NCI-H1930 (cell line): ENCODE measurements around the gene FARP1.
"Not testable (repeated sequence)": the region's sequence is repeated elsewhere in the genome, so short reads cannot be mapped to it uniquely, and the experiment has no call there.

Experiments
- DNase-seq, 2 experiments: peaks; one replicate each; lab custom pipeline; 2025; lab: John Stamatoyannopoulos, UW

Gene FARP1

DNA sequence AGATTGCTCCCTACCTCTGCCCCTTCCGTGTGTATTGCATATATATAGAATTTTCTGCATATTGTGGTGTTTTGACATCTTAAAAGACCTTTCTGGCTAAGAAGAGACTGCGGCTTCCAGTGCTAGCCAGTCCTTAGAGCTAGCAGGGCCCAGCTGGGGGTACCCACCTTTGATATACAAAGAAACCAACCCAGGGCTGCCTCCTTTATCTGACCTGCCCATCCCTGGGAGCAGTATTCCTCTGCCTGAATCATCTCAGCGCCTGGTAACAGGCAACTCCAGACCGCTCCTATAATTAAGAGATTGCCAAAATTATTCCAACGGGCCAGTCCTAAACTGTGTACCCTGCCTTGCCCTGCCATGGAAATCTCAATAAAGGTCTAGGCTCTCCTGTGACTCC lies 220.4 kb downstream of the FARP1 start:
- DNase-seq = no peak

- no peak for DNase-seq
Measured at GRCh38 chr13:98364179-98364578, 221.3 kb downstream of the FARP1 start.

DNA sequence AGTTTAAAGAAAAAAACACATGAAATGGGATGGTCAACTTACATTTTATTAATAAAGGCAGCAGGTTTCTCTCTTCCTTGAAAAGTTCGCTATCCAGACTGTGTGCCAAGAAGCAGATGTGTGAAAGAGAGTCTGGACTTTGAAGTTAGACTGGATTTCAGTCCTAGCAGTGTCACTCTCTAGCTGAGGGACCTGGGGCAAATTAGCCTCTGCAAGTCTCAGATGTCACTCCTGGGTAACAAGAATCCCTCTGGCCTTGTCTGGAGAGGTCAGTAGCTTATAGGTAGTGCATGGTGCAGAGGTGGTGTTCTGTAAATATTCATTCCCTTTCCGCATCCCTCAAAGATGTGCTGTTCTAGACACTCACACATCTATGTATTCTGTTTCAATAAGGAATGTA lies 221.8 kb downstream of the FARP1 start:
- DNase-seq = no peak

GRCh38 chr13:98365302-98365701 lies 222.4 kb downstream of the FARP1 start:
- no peak for DNase-seq

DNA sequence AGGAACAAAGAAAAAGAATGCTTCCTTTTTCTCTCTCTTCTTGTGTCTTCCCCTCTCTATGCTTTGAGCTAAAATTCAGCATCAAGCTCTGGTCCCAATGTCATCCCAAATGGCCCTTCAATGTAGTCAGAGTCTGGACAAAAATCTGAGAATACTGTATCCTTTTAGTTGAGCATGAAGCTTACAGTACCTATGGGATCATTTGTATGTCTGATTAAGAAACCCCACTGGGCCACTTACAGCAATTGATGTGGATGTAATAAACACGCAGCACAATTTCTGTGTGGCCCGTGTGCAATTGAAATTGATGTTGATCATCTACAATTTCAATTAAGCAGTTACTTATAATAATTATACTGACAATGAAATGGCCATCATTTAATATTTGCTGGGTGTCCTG lies 223.1 kb downstream of the FARP1 start:
- DNase-seq = no peak

DNA sequence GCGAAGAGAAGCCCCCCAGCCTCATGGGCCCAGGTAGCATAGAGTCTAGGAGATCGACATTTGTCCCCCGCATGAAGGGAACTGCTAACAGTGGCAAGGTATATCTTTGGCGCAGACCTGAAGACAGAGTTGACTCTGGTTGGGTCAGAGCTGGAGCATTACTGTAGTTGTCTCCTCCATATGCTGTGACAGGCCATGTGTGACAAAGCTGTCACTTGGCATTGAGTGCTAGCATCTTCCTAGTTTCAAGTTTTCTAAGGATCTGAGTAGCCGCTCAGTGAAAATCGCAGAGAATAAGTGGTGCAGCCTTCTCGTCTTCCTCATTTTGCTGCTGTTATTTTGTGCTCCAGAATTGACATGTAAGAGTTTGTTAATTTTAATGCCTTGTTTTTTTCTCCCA lies 223.5 kb downstream of the FARP1 start:
- no peak for DNase-seq

- DNase-seq = no peak
Measured at GRCh38 chr13:98366959-98367358, 224.1 kb downstream of the FARP1 start.

- no peak for DNase-seq
Measured at GRCh38 chr13:98368019-98368418, 225.1 kb downstream of the FARP1 start.

DNA sequence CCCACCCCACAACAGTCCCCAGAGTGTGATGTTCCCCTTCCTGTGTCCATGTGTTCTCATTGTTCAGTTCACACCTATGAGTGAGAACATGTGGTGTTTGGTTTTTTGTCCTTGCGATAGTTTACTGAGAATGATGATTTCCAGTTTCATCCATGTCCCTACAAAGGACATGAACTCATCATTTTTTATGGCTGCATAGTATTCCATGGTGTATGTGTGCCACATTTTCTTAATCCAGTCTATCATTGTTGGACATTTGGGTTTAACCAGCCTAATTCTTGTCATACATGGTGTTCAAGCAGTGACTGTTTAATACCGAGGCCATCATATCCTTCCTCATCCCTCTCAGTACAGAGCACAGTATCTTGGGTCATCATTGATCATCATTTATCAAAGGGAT lies 226.6 kb downstream of the FARP1 start:
- DNase-seq = not testable (repeated sequence)

DNA sequence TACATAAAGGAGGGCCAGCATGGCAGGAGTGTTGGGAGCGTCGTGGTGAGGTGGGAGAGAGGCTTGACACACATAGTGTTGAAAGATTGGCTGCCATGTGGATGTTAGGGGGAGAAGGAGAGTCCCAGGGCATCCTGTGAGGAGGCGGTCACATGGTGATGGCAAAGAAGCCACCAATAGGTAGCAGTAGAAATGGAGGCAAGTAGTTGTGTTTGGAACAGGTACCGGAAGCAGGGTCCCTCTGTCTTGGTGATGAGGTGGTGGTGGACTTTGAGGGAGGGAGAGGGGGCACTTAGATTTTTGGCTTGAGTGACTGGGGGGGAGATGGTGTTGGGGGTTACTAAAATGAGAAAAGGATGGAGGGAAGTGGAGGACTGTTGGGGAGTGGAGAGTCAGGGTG lies 227.4 kb downstream of the FARP1 start:
- DNase-seq = no peak

DNA sequence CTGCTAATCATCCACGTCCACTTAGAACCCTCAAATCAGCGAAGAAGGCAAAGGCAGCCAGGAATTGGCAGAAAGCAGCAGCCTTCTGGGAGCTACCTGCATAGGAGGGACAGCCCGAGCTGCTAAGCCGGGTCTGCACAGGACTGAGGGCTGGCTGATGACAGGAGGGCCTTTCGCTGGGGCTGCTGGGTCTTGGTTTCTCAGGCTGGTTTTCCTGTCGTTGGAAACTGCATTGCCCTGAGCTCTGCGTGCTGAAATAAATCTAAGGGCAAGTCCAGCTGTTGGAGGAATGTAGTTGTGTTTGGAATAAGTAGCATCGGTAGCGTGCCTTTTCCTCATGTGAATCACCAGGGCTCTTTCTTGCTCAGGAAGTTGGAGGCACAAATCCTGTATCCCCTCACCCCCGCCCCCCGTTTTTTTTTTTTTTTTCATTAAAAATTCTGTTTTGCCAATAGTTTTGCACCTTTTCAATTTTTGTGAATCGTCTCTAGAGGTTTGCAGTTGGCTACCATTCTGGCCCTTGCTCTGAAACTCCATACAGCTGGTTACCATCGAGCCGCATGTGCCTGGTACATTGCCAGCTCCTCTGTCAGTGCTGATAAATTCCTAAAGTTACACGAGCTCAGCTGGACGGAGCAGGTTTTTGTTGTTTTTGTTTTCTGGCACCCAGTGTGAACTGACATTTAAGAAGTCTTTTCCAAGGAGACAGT lies 228.1 kb downstream of the FARP1 start:
- DNase-seq = no peak

GRCh38 chr13:98371516-98372023 lies 228.7 kb downstream of the FARP1 start:
- no peak for DNase-seq

GRCh38 chr13:98372876-98373275 lies 230.0 kb downstream of the FARP1 start:
- no peak for DNase-seq

GRCh38 chr13:98374750-98375149 lies 231.9 kb downstream of the FARP1 start:
- DNase-seq = no peak

DNA sequence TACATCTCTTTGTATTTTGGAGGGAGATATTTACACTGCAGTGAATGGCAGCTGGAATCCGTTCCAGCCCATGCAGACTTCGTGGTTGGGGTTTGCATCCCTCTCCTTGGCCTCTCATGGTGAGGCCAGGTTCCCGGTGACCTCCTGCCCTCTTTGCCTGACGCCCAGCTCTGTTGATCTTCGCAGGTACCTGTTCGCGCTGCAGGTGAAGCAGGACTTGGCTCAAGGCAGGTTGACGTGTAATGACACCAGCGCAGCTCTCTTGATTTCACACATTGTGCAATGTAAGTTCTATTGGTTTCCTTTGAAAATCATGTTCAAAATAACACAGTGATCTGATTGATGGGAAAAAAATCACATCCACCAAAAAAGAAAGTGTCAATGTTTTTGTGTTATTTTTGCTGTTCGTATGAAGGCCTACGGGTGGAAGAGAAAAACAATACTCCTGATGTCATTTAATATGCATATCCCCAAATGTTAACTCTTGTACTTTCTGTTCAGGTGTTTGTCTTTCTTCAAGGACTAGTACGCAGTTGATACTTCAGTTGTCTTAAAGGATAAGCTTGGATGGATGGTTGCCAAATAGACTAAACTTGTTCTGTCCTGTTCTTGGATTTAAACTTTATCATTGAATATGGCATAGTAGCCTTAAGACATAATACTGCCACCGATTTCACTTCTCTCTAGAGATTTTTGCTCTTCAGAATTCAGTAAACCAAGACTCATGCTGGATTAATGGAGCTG lies 234.9 kb downstream of the FARP1 start:
- no peak for DNase-seq

GRCh38 chr13:98384739-98385138 lies 241.8 kb downstream of the FARP1 start:
- no peak for DNase-seq

DNA sequence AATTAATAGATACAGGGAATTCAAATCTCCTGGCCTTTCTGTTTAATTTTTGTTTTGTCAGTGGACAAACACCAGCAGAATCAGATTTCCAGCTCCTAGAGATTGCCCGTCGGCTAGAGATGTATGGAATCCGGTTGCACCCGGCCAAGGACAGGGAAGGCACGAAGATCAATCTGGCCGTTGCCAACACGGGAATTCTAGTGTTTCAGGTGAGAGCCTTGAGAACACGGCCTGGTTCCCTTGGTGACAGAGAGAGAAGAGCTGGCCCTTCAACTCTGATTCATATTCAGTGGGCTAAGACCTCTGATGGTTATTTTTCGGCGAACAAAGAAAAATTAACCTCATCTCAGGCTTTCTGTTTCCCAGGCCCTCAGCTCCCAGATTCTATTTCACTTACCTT lies 242.7 kb downstream of the FARP1 start:
- no peak for DNase-seq

GRCh38 chr13:98386637-98387036 lies 243.7 kb downstream of the FARP1 start:
- DNase-seq = no peak

- no peak for DNase-seq
Measured at GRCh38 chr13:98389319-98389718, 246.4 kb downstream of the FARP1 start.

GRCh38 chr13:98390086-98390715 lies 247.3 kb downstream of the FARP1 start:
- no peak for DNase-seq

DNA sequence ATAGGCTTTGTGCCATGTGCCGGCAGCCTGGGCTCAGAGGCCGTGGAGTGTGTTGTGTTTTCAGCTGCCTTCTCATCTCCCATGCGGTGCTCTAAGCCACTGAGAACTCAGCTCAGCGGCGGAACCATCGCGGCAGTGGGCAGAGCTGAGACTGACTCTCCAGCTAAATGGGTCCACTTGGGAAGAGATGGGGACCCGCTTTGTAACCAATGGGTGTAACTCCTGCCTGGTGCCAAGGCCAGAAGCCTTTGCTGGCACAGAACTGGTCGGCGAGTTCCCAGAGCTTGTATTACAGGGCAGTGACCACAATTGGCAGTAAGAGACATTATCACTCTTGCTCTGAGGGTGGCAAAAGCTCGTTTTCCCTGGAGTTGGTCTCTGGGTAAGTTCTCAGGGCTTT lies 251.0 kb downstream of the FARP1 start:
- DNase-seq = no peak

- no peak for DNase-seq
Measured at GRCh38 chr13:98394820-98395510, 252.1 kb downstream of the FARP1 start.
